DMS153 (cell line): ENCODE results near the gene GCSH.

Experiments
- DNase-seq: peaks from one replicate; lab custom pipeline; 2025; lab: John Stamatoyannopoulos, UW

The GCSH gene

GRCh38 chr16:81101702-81102101 is 5.5 kb upstream of the GCSH start:
- no peak for DNase-seq

GRCh38 chr16:81099958-81100357 is 3.8 kb upstream of the GCSH start:
- DNase-seq = no peak

- DNase-seq = no peak
Measured at GRCh38 chr16:81097230-81097629, 1.0 kb upstream of the GCSH start.

GRCh38 chr16:81096715-81097208 is 567 bp upstream of the GCSH start:
- DNase-seq = no peak

GRCh38 chr16:81095653-81095952 is 592 bp downstream of the GCSH start:
- no peak for DNase-seq

- DNase-seq = no peak
Measured at GRCh38 chr16:81094771-81095251, 1.4 kb downstream of the GCSH start.

GRCh38 chr16:81088836-81089235 is 7.4 kb downstream of the GCSH start:
- DNase-seq = no peak

GRCh38 chr16:81081014-81081413 is 15.2 kb downstream of the GCSH start:
- no peak for DNase-seq

GRCh38 chr16:81080233-81080632 is 16.0 kb downstream of the GCSH start:
- DNase-seq = no peak

- DNase-seq = peak; percentile 90
Measured at GRCh38 chr16:81077076-81077940, 18.9 kb downstream of the GCSH start, which contains the start of gene C16orf46. C16orf46 (minus strand) TSS chr16:81077238; CDS start chr16:81063955, 13,283 bp downstream.

GRCh38 chr16:81076566-81077075 is 19.6 kb downstream of the GCSH start:
- DNase-seq = peak; percentile 82

- no peak for DNase-seq
Measured at GRCh38 chr16:81073560-81074330, 22.4 kb downstream of the GCSH start.

GRCh38 chr16:81071805-81072204 is 24.4 kb downstream of the GCSH start:
- DNase-seq = no peak

- DNase-seq = no peak
Measured at GRCh38 chr16:81070979-81071378, 25.2 kb downstream of the GCSH start.

- DNase-seq = no peak
Measured at GRCh38 chr16:81069063-81069462, 27.1 kb downstream of the GCSH start.

GRCh38 chr16:81067166-81067565 is 29.0 kb downstream of the GCSH start:
- no peak for DNase-seq

- DNase-seq = no peak
Measured at GRCh38 chr16:81066681-81067080, 29.5 kb downstream of the GCSH start.

GRCh38 chr16:81061871-81062608 is 34.2 kb downstream of the GCSH start:
- DNase-seq = no peak

GRCh38 chr16:81061307-81061640 is 34.9 kb downstream of the GCSH start:
- no peak for DNase-seq

GRCh38 chr16:81060576-81061306 is 35.5 kb downstream of the GCSH start:
- no peak for DNase-seq

GRCh38 chr16:81053761-81054160 is 42.4 kb downstream of the GCSH start:
- DNase-seq = no peak
